MM.1S (cell line): ENCODE measurements around the gene MMP24.

Source experiments
- DNase-seq: peaks from one replicate; pipeline ENCODE4 v3.0.0-alpha.2; 2015
- H2AFZ ChIP-seq: fragments of 300-600 bp; sonication (generic); 2 replicates; pipeline ENCODE4 v1.6.0; 2016; ENCODE audit warnings: antibody characterized with exemption, low read length
- H3F3A ChIP-seq: fragments of 300-600 bp; sonication (generic); 2 replicates; pipeline ENCODE4 v1.6.1; 2016; ENCODE audit warnings: mild to moderate bottlenecking, antibody characterized with exemption, low read length, moderate library complexity, mixed read lengths; ENCODE audit not compliant: insufficient read depth
- H3K27ac ChIP-seq: fragments of 300-600 bp; sonication (generic); 2 replicates; pipeline ENCODE4 v1.5.1; 2016; ENCODE audit warnings: mild to moderate bottlenecking, low read length
- H3K27me3 ChIP-seq: fragments of 300-600 bp; sonication (generic); replicated peaks from 2 replicates; pipeline ENCODE4 v1.6.0; 2016; ENCODE audit warnings: low read length; ENCODE audit not compliant: insufficient read depth
- H3K36me3 ChIP-seq: fragments of 300-600 bp; sonication (generic); replicated peaks from 2 replicates; pipeline ENCODE4 v1.6.1; 2016; ENCODE audit warnings: mild to moderate bottlenecking, low read length, mixed read lengths; ENCODE audit not compliant: insufficient read depth
- H3K4me1 ChIP-seq: fragments of 300-600 bp; sonication (generic); 2 replicates; pipeline ENCODE4 v1.6.1; 2016; ENCODE audit warnings: low read length, mixed read lengths
- H3K4me2 ChIP-seq: fragments of 300-600 bp; sonication (generic); 2 replicates; pipeline ENCODE4 v1.6.0; 2016; ENCODE audit warnings: low read depth, low read length
- H3K4me3 ChIP-seq: fragments of 300-600 bp; sonication (generic); 2 replicates; pipeline ENCODE4 v1.5.1; 2016; ENCODE audit warnings: low read length, mixed read lengths
- H3K79me2 ChIP-seq: fragments of 300-600 bp; sonication (generic); 2 replicates; pipeline ENCODE4 v1.6.1; 2016; ENCODE audit warnings: mixed run types, low read length, mixed read lengths
- H3K9ac ChIP-seq: fragments of 300-600 bp; sonication (generic); 2 replicates; pipeline ENCODE4 v1.6.1; 2016; ENCODE audit warnings: low read length, mixed read lengths
- H3K9me2 ChIP-seq: fragments of 300-600 bp; sonication (generic); replicated peaks from 2 replicates; pipeline ENCODE4 v1.6.1; 2016; ENCODE audit warnings: mild to moderate bottlenecking, low read length, mixed read lengths; ENCODE audit not compliant: insufficient read depth
- H3K9me3 ChIP-seq: fragments of 300-600 bp; sonication (generic); replicated peaks from 2 replicates; pipeline ENCODE4 v1.6.1; 2016; ENCODE audit warnings: mild to moderate bottlenecking, low read length, mixed read lengths; ENCODE audit not compliant: insufficient read depth
- H4K20me1 ChIP-seq: fragments of 300-600 bp; sonication (generic); 2 replicates; pipeline ENCODE4 v1.6.1; 2016; ENCODE audit warnings: mild to moderate bottlenecking, low read length, moderate library complexity, mixed read lengths; ENCODE audit not compliant: insufficient read depth
- CTCF ChIP-seq: fragments of 300-600 bp; sonication (generic); IDR thresholded peaks from 2 replicates; pipeline ENCODE4 v1.5.1; 2016; ENCODE audit warnings: antibody characterized with exemption, low read length, mixed read lengths
- EZH2 ChIP-seq: fragments of 300-600 bp; sonication (generic); optimal IDR thresholded peaks from 2 replicates; pipeline ENCODE3; 2017; ENCODE audit warnings: low read depth, mild to moderate bottlenecking, antibody characterized with exemption, low read length, mixed read lengths
- EZH2phosphoT487 ChIP-seq: fragments of 300-600 bp; sonication (generic); IDR thresholded peaks from 2 replicates; pipeline ENCODE4 v1.6.1; 2018; ENCODE audit warnings: antibody characterized with exemption, low read length

The MMP24 gene

DNA sequence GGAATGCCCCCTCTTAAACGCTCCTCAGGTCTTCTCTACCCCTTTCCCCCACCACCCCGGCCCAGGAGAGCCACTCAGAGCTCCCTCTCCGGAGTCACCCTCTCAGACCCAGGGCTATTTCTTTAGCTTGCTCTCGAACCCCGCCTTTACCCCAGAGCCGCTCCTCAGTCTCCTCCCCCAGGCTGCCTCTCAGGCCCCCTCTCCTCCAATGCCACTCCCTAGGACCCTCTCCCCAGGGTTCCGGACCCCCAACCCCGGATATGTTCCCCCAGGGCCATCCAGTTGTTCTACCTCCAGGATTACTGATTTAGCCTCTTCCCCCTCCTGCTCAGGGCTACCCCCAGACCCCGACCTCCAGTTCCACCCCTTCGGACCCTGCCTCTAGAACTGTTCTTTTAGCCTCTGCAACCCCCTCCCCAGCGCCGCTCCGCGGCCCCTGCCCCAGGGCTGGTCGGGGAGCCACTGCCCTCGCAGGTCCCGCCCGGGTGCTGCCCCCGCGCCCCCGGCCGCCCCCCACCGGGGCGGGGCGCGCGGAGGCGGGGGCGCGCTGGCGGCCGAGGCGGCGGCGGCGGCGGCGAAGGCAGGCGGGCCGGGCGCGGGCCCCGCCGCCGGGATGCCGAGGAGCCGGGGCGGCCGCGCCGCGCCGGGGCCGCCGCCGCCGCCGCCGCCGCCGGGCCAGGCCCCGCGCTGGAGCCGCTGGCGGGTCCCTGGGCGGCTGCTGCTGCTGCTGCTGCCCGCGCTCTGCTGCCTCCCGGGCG lies at the start of gene MMP24:
Gene MMP24, plus strand, starts transcription at position 565 of the 758 bp plus-strand sequence. Its CDS starts 49 bp downstream, at position 614.
- no peak within 1 kb of the TSS for H3K4me2 ChIP-seq
- H3K4me3 ChIP-seq = no peak within 1 kb of the TSS
- no peaks in the 10 kb centered on the region for H3K4me1 ChIP-seq
- H3K36me3 ChIP-seq = no peaks in the 10 kb centered on the region
- TF ChIP-seq CTCF = no peak
- TF ChIP-seq EZH2 = no peak
- no peak for TF ChIP-seq EZH2phosphoT487
- no peak within 1 kb of the TSS for H2AFZ ChIP-seq
- no peaks in the 10 kb centered on the region for H3K9me2 ChIP-seq
- no peaks in the 10 kb centered on the region for H3K9me3 ChIP-seq
- H4K20me1 ChIP-seq = no peaks in the 10 kb centered on the region
- H3K27ac ChIP-seq = no peak within 1 kb of the TSS
- H3K9ac ChIP-seq = no peak within 1 kb of the TSS
- DNase-seq = no peak
- H3F3A ChIP-seq = no peaks in the 10 kb centered on the region
- H3K79me2 ChIP-seq = no peaks in the 10 kb centered on the region
- H3K27me3 ChIP-seq = no peaks in the 10 kb centered on the region; the same call in 1 of the 2 replicates

DNA sequence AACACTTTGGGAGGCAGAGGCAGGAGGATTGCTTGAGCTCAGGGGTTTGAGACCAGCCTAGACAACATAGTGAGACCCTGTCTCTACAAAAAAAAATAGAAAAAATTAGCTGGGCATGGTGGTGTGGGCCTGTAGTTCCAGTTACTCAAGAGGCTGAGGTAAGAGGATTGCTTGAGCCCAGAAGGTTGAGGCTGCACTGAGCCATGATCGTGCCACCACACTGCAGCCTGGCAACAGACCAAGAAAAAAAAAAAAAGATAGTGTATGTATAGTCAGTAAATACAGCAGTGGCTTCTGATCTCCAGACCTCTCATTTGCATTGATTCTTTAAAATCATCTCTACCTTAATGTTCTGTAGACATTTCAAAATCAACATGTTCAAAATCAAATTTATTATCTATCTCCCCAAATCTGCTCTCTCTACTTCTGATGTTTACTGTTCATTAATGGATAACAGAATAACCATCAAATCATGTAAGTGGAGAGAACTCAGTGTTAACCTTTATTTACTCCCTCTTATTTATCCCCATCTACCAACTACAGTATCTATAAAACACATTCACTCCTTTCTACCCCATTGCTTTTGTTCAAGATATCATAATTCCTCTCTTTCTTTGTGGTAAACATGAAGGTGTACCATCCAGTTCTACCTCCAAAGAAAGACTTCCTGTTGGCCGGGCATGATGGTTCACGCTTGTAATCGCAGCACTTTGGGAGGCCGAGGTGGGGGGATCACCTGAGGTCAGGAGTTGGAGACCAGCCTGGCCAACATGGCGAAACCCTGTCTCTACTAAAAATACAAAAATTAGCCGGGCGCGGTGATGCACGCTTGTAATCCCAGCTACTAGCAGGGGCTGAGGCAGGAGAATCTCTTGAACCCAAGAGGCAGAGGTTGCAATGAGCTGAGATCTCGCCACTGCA lies 46.9 kb upstream of the MMP24 start:
- Histone ChIP-seq H3K9ac (no peak overlapping the region), H3K27me3 (no peaks in the 10 kb centered on the region), H3K4me1 (no peaks in the 10 kb centered on the region), H4K20me1 (no peaks in the 10 kb centered on the region), H3K9me2 (no peaks in the 10 kb centered on the region), H3K4me2 (no peak overlapping the region), H2AFZ (no peak overlapping the region), H3K27ac (no peak overlapping the region), H3K9me3 (no peaks in the 10 kb centered on the region), H3K79me2 (no peaks in the 10 kb centered on the region), H3F3A (no peaks in the 10 kb centered on the region), H3K4me3 (no peak overlapping the region), H3K36me3 (no peaks in the 10 kb centered on the region)
- TF ChIP-seq CTCF (no peak), EZH2 (no peak), EZH2phosphoT487 (no peak)
- DNase-seq = no peak

DNA sequence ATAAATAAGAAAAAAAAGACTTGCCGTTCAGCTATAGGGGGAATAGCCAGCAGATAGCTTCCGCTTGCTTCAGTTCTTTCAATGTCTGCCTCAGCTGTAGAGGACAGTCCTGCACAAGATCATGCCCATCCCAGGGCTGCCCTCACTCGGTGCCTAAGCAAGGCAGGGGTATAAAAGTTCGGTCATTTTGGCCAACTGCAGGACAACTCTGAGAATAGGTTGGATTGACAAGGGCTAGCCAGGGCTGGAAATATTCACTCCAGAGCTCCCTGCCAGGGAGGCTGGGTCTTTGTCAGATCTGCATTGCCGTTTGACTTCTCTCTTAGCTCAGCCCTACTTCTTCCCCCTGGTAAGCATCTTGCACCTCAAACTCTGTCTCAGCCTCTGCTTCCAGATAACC lies 46.2 kb upstream of the MMP24 start:
- Histone ChIP-seq H3F3A (no peaks in the 10 kb centered on the region), H3K4me2 (no peak overlapping the region), H2AFZ (no peak overlapping the region)

More for the DNA sequence above, 46.2 kb upstream of the MMP24 start:
- Histone ChIP-seq H3K9ac (no peak overlapping the region), H3K9me3 (no peaks in the 10 kb centered on the region), H3K79me2 (no peaks in the 10 kb centered on the region), H3K9me2 (no peaks in the 10 kb centered on the region), H4K20me1 (no peaks in the 10 kb centered on the region), H3K27me3 (no peaks in the 10 kb centered on the region), H3K27ac (no peak overlapping the region), H3K4me3 (no peak overlapping the region), H3K4me1 (no peaks in the 10 kb centered on the region), H3K36me3 (no peaks in the 10 kb centered on the region)
- DNase-seq = no peak
- TF ChIP-seq EZH2phosphoT487 = no peak
- no peak for TF ChIP-seq EZH2
- TF ChIP-seq CTCF = no peak
